Testis (tissue), 2 donors: ENCODE measurements around the gene TRAPPC12.

Experiments
- CTCF ChIP-seq, 3 experiments: fragments of 450-650 bp in 2 of 3; fragments of 200-600 bp in 1 of 3; sonication (generic) in 1 of 3; IDR thresholded peaks; one replicate each; pipeline ENCODE4 v1.5.1; 2016 to 2019; ENCODE audit warnings: antibody characterized with exemption in 3 of 3, mild to moderate bottlenecking in 2 of 3, moderate library complexity in 1 of 3
- POLR2A ChIP-seq: fragments of 450-650 bp; IDR thresholded peaks from one replicate; pipeline ENCODE4 v1.6.1; 2017; ENCODE audit warnings: antibody characterized with exemption, mild to moderate bottlenecking, moderate library complexity

GRCh38 chr2:3472296-3472695, 92.8 kb downstream of the TRAPPC12 start:
- TF ChIP-seq CTCF (IDR thresholded peaks at IDR 0.05) (no peak), POLR2A (no peak)
